ENCODE results near the gene ATL1.
A peak's percentile ranks its signal among the peaks of the same experiment; 100 is the strongest.
"Not testable (repeated sequence)": the region's sequence is repeated elsewhere in the genome, so short reads cannot be mapped to it uniquely, and the experiment has no call there.

Gene ATL1

GRCh38 chr14:50658203-50658602 lies 98.3 kb downstream of the ATL1 start:
- no peak for DNase-seq (ENCODE audit: low spot score)

GRCh38 chr14:50659327-50659974 lies 99.5 kb downstream of the ATL1 start:
- DNase-seq (ENCODE audit: low spot score) = no peak

GRCh38 chr14:50664579-50664978 lies 104.6 kb downstream of the ATL1 start:
- not testable (repeated sequence) for DNase-seq (ENCODE audit: low spot score)

- not testable (repeated sequence) for DNase-seq (ENCODE audit: low spot score)
These were observed 105.4 kb downstream of the ATL1 start for GRCh38 chr14:50665300-50665699.

- DNase-seq (ENCODE audit: low spot score) = peak; percentile 67
These were observed 107.1 kb downstream of the ATL1 start for GRCh38 chr14:50666772-50667683.

- peak; percentile 60 for DNase-seq (ENCODE audit: low spot score)
These were observed 107.7 kb downstream of the ATL1 start for GRCh38 chr14:50667684-50667995.

GRCh38 chr14:50667996-50668825 lies 108.3 kb downstream of the ATL1 start, which contains the start of gene SAV1:
Gene SAV1 (minus strand): TSS chr14:50668306. CDS start chr14:50667967, 339 bp downstream.
- peak; percentile 76 for DNase-seq (ENCODE audit: low spot score)

GRCh38 chr14:50668826-50669143 lies 108.8 kb downstream of the ATL1 start:
- DNase-seq (ENCODE audit: low spot score) = no peak

- no peak for DNase-seq (ENCODE audit: low spot score)
These were observed 109.6 kb downstream of the ATL1 start for GRCh38 chr14:50669441-50669986.

- DNase-seq (ENCODE audit: low spot score) = no peak
These were observed 110.4 kb downstream of the ATL1 start for GRCh38 chr14:50670196-50670865.

- no peak for DNase-seq (ENCODE audit: low spot score)
These were observed 110.9 kb downstream of the ATL1 start for GRCh38 chr14:50670866-50671256.

GRCh38 chr14:50675597-50675996 lies 115.7 kb downstream of the ATL1 start:
- no peak for DNase-seq (ENCODE audit: low spot score)

- no peak for DNase-seq (ENCODE audit: low spot score)
These were observed 117.0 kb downstream of the ATL1 start for GRCh38 chr14:50676814-50677516.

- DNase-seq (ENCODE audit: low spot score) = no peak
These were observed 117.7 kb downstream of the ATL1 start for GRCh38 chr14:50677527-50678063.

- DNase-seq (ENCODE audit: low spot score) = no peak
These were observed 118.2 kb downstream of the ATL1 start for GRCh38 chr14:50678163-50678562.

- DNase-seq (ENCODE audit: low spot score) = no peak
These were observed 119.7 kb downstream of the ATL1 start for GRCh38 chr14:50679674-50680073.

Measured in hematopoietic multipotent progenitor cell treated with erythropoietin and hydrocortisone succinate and interleukin-3 and kit ligand, for 17 days (in vitro differentiated cells).